Ishikawa (cell line): ENCODE data around the gene MYH10.

Experiments
- CEBPB ChIP-seq: IDR thresholded peaks from 2 replicates; pipeline ENCODE4 v1.6.1; 2012
- CREB1 ChIP-seq: IDR thresholded peaks from 2 replicates; pipeline ENCODE4 v1.6.1; 2012; ENCODE audit warnings: low read depth
- EP300 ChIP-seq: IDR thresholded peaks from 2 replicates; pipeline ENCODE4 v1.6.1; 2012; ENCODE audit warnings: borderline replicate concordance
- FOXM1 ChIP-seq: IDR thresholded peaks from 2 replicates; pipeline ENCODE4 v1.6.1; 2012; ENCODE audit warnings: low read depth, borderline replicate concordance
- MAX ChIP-seq: IDR thresholded peaks from 2 replicates; pipeline ENCODE4 v1.6.1; 2012
- RAD21 ChIP-seq: IDR thresholded peaks from 2 replicates; pipeline ENCODE4 v1.6.1; 2012; ENCODE audit warnings: low read depth
- REST ChIP-seq: IDR thresholded peaks from 2 replicates; pipeline ENCODE4 v1.6.1; 2012; ENCODE audit warnings: low read depth, mild to moderate bottlenecking
- TAF1 ChIP-seq: IDR thresholded peaks from 2 replicates; pipeline ENCODE4 v1.6.1; 2012; ENCODE audit warnings: low read depth, mild to moderate bottlenecking
- TEAD4 ChIP-seq: IDR thresholded peaks from 2 replicates; pipeline ENCODE4 v1.6.1; 2012
- USF1 ChIP-seq: IDR thresholded peaks from 2 replicates; pipeline ENCODE4 v1.6.1; 2012
- ZBTB7A ChIP-seq: IDR thresholded peaks from 2 replicates; pipeline ENCODE4 v1.6.1; 2012; ENCODE audit warnings: low read depth

GRCh38 chr17:8665684-8666083 is 35.2 kb upstream of the MYH10 start:
- TF ChIP-seq RAD21 (no peak), TAF1 (no peak), TEAD4 (no peak), MAX (no peak), CREB1 (no peak), REST (no peak), EP300 (peak; percentile 29; the same call in 1 of the 2 replicates), CEBPB (no peak), USF1 (no peak), ZBTB7A (no peak), FOXM1 (no peak)
